HepG2 (cell line): Measurements from ENCODE around the gene OSBPL3. TPM values are rescaled to one million over a fixed set of nuclear protein-coding genes. Genes with fewer than 3 reads are reported as not detected.

Experiments used
- BCL6 ChIP-seq: IDR thresholded peaks from 2 replicates; pipeline ENCODE4 v1.6.1; 2016; ENCODE audit warnings: missing genetic modification reagents, missing compliant biosample characterization
- BORCS8-MEF2B ChIP-seq: sonication (generic); formaldehyde crosslinking; IDR thresholded peaks from 2 replicates; pipeline ENCODE4 v1.8.0; 2022; ENCODE audit warnings: mild to moderate bottlenecking, missing genetic modification reagents
- FOSL2 ChIP-seq: sonication (generic); formaldehyde crosslinking; IDR thresholded peaks from 2 replicates; pipeline ENCODE4 v1.4.0; 2020; ENCODE audit warnings: missing genetic modification reagents
- ISL2 ChIP-seq: sonication (generic); formaldehyde crosslinking; IDR thresholded peaks from 2 replicates; pipeline ENCODE4 v1.5.0; 2020; ENCODE audit warnings: missing genetic modification reagents
- MAFK ChIP-seq, 2 experiments: IDR thresholded peaks in 1 of 2; conservative IDR thresholded peaks in 1 of 2; 2 replicates each; pipeline ENCODE4 v1.6.1; 2011; ENCODE audit warnings: improper control_type of control experiment in 2 of 2, low read length in 2 of 2
- NR2C2 ChIP-seq: sonication (generic); formaldehyde crosslinking; IDR thresholded peaks from 2 replicates; pipeline ENCODE4 v1.4.0; 2020; ENCODE audit warnings: missing genetic modification reagents, mild to moderate bottlenecking, moderate library complexity, borderline replicate concordance
- PRPF4 ChIP-seq: fragments of 200-400 bp; formaldehyde crosslinking; IDR thresholded peaks from 2 replicates; pipeline ENCODE4 v1.6.1; 2016; ENCODE audit warnings: low read length, low read depth; ENCODE audit not compliant: poor library complexity, severe bottlenecking
- RFX3 ChIP-seq: IDR thresholded peaks from 2 replicates; pipeline ENCODE4 v1.6.1; 2016; ENCODE audit warnings: missing biosample characterization, missing genetic modification reagents
- SMAD1 ChIP-seq: sonication (generic); formaldehyde crosslinking; IDR thresholded peaks from 2 replicates; pipeline ENCODE4 v1.4.0; 2020; ENCODE audit warnings: missing genetic modification reagents, low read depth, mild to moderate bottlenecking, borderline replicate concordance
- SP1 ChIP-seq, 2 experiments: fragments of 450-650 bp in 1 of 2; sonication (generic) in 1 of 2; formaldehyde crosslinking in 1 of 2; IDR thresholded peaks; 2 replicates each; pipeline versions ENCODE4 v1.4.0 to v1.6.1; 2016 to 2020; ENCODE audit warnings: missing genetic modification reagents in 1 of 2
- TCF7L2 ChIP-seq: IDR thresholded peaks from 2 replicates; pipeline ENCODE4 v1.6.1; 2011; ENCODE audit warnings: mild to moderate bottlenecking, low read depth, low read length, moderate library complexity
- TFDP1 ChIP-seq: IDR thresholded peaks from 2 replicates; pipeline ENCODE4 v1.6.1; 2016; ENCODE audit warnings: missing compliant biosample characterization, missing genetic modification reagents, borderline replicate concordance
- YY1 ChIP-seq: IDR thresholded peaks from 2 replicates; pipeline ENCODE4 v1.6.1; 2011; ENCODE audit warnings: low read length, low read depth, moderate library complexity, mild to moderate bottlenecking; ENCODE audit not compliant: insufficient read depth, insufficient replicate concordance
- ZBTB1 ChIP-seq: sonication (generic); formaldehyde crosslinking; IDR thresholded peaks from 2 replicates; pipeline ENCODE4 v1.4.0; 2020; ENCODE audit warnings: missing genetic modification reagents, borderline replicate concordance
- ZNF275 ChIP-seq: sonication (generic); formaldehyde crosslinking; IDR thresholded peaks from 2 replicates; pipeline ENCODE4 v1.8.0; 2022; ENCODE audit warnings: missing genetic modification reagents, mild to moderate bottlenecking, inconsistent platforms, borderline replicate concordance
- ZNF501 ChIP-seq: sonication (generic); formaldehyde crosslinking; IDR thresholded peaks from 2 replicates; pipeline ENCODE4 v1.5.1; 2020; ENCODE audit warnings: mild to moderate bottlenecking, moderate library complexity, missing genetic modification reagents
- ZNF607 ChIP-seq: sonication (generic); formaldehyde crosslinking; IDR thresholded peaks from 2 replicates; pipeline ENCODE4 v1.5.1; 2020; ENCODE audit warnings: missing genetic modification reagents, mild to moderate bottlenecking, borderline replicate concordance
- ZNF672 ChIP-seq: sonication (generic); formaldehyde crosslinking; IDR thresholded peaks from 2 replicates; pipeline ENCODE4 v1.8.1; 2022; ENCODE audit warnings: missing genetic modification reagents
- ZNF713 ChIP-seq: sonication (generic); formaldehyde crosslinking; IDR thresholded peaks from 2 replicates; pipeline ENCODE4 v1.4.0; 2020; ENCODE audit warnings: mild to moderate bottlenecking, missing genetic modification reagents
- ZNF749 ChIP-seq: sonication (generic); formaldehyde crosslinking; IDR thresholded peaks from 2 replicates; pipeline ENCODE4 v1.8.0; 2022; ENCODE audit warnings: mild to moderate bottlenecking, missing genetic modification reagents, moderate library complexity, borderline replicate concordance
- ZSCAN31 ChIP-seq: sonication (generic); formaldehyde crosslinking; IDR thresholded peaks from 2 replicates; pipeline ENCODE4 v1.5.0; 2020; ENCODE audit warnings: low read depth, mild to moderate bottlenecking, missing genetic modification reagents
- polyA plus RNA-seq, 8 experiments: library from polyadenylated mRNA; depleted of rRNA in 3 of 8; stranded (reverse) in 7 of 8; unstranded in 1 of 8; fragments of >200 nt; fragmentation: Illumina TruSeq in 4 of 8; extraction: Trizol in 4 of 8; gene quantifications; 2 replicates each; pipeline versions ENCODE4 v1.2.1 to v1.2.3, GENCODE V29; 2011 to 2016; ENCODE audit warnings: low read depth in 4 of 8, missing spikeins in 1 of 8, mixed read lengths in 1 of 8; ENCODE audit not compliant: insufficient read depth in 1 of 8
- total RNA-seq, 5 experiments: library from RNA; depleted of rRNA; stranded (reverse); fragments of >200 nt; fragmentation: Illumina TruSeq; extraction: Trizol; gene quantifications; 2 replicates each; pipeline ENCODE4 v1.2.3, GENCODE V29; 2016; ENCODE audit warnings: low read depth in 1 of 5
- TF ChIP-seq, protein P1 (sequence below): sonication (generic); formaldehyde crosslinking; IDR thresholded peaks from 2 replicates; pipeline ENCODE4 v1.4.0; 2020; ENCODE audit warnings: low read depth, mild to moderate bottlenecking, missing genetic modification reagents
- TF ChIP-seq, protein P2 (sequence below): sonication (generic); formaldehyde crosslinking; IDR thresholded peaks from 2 replicates; pipeline ENCODE4 v1.4.0; 2020; ENCODE audit warnings: mild to moderate bottlenecking, missing genetic modification reagents

The OSBPL3 gene
- total and polyA plus RNA-seq, 2 of the 13 experiments (the other 11 are each of a cell fraction or from before 2014, with no cell fraction given): 8.8 to 28.9 TPM

- TF ChIP-seq ISL2 (CRISPR knock-in tag) (peak; percentile 19; the same call in 1 of the 2 replicates), ZNF672 (CRISPR knock-in tag) (no peak), PRPF4 (no peak), MAFK (conservative IDR thresholded peaks at IDR 0.05 in 1 of 2, IDR thresholded peaks at IDR 0.05 in 1 of 2; ENCODE audit: low read length in 2 of 2) (no peak), SMAD1 (no peak), FOSL2 (CRISPR knock-in tag) (peak; percentile 49; the same call in 1 of the 2 replicates), ZNF713 (CRISPR knock-in tag) (peak; percentile 25; the same call in 1 of the 2 replicates), BORCS8-MEF2B (no peak; the same call in 1 of the 2 replicates), ZNF501 (peak; percentile 59; the same call in 1 of the 2 replicates), TCF7L2 (no peak), SP1 (IDR thresholded peaks at IDR 0.05) (no peak), SP1 (CRISPR knock-in tag; IDR thresholded peaks at IDR 0.05) (no peak), ZNF749 (no peak), ZSCAN31 (no peak), ZNF275 (CRISPR knock-in tag) (0 out of 2 replicates have a peak, but pooled peaks have one; percentile 8), NR2C2 (no peak), TFDP1 (no peak), ZBTB1 (no peak), ZNF607 (0 out of 2 replicates have a peak, but pooled peaks have one; percentile 23), BCL6 (CRISPR knock-in tag) (no peak), RFX3 (CRISPR knock-in tag) (no peak), YY1 (no peak)
- TF ChIP-seq, protein P1, sequence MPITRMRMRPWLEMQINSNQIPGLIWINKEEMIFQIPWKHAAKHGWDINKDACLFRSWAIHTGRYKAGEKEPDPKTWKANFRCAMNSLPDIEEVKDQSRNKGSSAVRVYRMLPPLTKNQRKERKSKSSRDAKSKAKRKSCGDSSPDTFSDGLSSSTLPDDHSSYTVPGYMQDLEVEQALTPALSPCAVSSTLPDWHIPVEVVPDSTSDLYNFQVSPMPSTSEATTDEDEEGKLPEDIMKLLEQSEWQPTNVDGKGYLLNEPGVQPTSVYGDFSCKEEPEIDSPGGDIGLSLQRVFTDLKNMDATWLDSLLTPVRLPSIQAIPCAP (CRISPR knock-in tag): no peak
- TF ChIP-seq, protein P2, sequence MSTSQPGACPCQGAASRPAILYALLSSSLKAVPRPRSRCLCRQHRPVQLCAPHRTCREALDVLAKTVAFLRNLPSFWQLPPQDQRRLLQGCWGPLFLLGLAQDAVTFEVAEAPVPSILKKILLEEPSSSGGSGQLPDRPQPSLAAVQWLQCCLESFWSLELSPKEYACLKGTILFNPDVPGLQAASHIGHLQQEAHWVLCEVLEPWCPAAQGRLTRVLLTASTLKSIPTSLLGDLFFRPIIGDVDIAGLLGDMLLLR (CRISPR knock-in tag): no peak
These were observed 222.4 kb downstream of the OSBPL3 start, which contains the start of gene GSDME (continued) for GRCh38 chr7:24757353-24758275.
